GM18505 (cell line): Measurements from ENCODE around the gene CDHR5.

ENCODE experiments used
- ATAC-seq: cut with Tn5 transposase; IDR thresholded peaks from one replicate; pipeline ENCODE4 v1.9.1; 2021; ENCODE audit not compliant: unreplicated experiment
- POLR2A ChIP-seq: IDR thresholded peaks from 4 replicates; pipeline ENCODE4 v1.6.1; 2011; ENCODE audit warnings: borderline replicate concordance; ENCODE audit not compliant: insufficient read depth, insufficient read length; ENCODE audit errors: extremely low read depth

CDHR5 gene

DNA sequence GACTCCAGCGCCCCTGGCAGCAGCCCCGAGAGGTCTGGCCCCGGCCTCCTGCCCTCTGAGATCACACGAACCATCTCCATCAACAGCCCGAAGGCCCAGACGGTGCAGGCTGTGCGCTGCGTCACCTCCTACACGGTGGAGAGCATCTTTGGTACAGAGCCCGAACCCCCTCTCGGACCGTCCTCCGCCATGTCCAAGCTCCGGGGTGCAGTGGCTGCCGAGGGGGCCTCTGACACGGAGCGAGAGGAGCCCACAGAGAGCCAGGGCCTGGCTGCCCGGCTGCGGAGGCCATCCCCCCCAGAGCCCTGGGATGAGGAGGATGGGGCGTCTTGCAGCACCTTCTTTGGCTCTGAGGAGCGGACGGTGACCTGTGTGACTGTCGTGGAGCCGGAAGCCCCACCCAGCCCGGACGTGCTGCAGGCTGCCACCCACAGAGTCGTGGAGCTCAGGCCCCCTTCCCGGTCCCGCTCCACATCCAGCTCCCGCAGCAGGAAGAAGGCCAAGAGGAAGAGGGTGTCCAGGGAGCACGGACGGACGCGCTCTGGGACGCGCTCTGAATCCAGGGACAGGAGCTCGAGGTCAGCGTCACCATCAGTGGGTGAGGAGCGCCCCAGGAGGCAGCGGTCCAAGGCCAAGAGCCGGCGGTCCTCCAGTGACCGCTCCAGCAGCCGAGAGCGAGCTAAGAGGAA is 16.6 kb downstream of the CDHR5 start:
- no peak for TF ChIP-seq POLR2A
- no peak for ATAC-seq

DNA sequence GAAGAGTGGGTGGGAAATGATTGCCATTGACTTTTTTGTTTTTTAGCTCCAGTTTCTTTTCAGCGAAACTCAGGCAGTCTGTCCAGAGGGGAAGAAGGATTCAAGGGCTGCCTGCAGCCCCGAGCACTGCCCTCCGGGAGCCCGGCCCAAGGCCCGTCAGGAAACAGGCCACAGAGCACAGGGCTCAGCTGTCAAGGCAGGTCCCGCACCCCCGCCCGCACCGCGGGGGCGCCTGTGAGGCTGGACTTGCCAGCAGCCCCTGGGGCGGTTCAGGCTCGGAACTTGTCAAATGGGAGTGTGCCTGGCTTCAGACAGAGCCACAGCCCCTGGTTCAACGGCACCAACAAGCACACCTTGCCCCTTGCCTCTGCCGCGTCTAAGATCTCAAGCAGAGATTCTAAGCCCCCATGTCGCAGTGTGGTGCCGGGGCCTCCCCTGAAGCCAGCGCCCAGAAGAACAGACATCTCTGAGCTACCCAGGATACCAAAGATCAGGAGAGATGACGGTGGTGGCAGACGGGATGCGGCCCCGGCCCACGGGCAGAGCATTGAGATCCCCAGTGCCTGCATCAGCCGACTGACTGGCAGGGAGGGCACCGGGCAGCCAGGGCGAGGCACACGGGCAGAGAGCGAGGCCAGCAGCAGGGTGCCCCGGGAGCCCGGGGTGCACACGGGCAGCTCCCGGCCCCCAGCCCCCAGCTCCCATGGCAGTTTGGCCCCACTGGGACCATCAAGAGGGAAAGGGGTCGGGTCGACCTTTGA is 17.6 kb downstream of the CDHR5 start:
- no peak for TF ChIP-seq POLR2A
- ATAC-seq, result no peak

DNA sequence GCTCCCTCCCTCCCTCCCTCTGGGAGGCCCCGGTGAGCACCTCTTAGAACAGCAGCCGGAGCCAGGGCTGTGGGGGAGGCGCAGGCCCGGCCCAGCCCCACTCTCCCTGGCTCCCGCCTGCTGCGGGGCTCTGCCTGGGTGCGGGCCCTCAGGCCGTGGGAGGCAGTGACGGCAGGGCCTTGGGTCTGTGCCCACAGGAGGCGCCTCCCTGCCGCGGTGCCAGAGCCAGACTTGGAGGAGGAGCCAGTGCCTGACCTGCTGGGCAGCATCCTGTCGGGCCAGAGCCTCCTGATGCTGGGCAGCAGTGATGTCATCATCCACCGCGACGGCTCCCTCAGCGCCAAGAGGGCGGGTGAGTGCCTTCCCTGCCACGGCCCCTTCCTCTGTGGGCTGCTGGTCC is 18.5 kb downstream of the CDHR5 start:
- TF ChIP-seq POLR2A, result no peak
- no peak for ATAC-seq

DNA sequence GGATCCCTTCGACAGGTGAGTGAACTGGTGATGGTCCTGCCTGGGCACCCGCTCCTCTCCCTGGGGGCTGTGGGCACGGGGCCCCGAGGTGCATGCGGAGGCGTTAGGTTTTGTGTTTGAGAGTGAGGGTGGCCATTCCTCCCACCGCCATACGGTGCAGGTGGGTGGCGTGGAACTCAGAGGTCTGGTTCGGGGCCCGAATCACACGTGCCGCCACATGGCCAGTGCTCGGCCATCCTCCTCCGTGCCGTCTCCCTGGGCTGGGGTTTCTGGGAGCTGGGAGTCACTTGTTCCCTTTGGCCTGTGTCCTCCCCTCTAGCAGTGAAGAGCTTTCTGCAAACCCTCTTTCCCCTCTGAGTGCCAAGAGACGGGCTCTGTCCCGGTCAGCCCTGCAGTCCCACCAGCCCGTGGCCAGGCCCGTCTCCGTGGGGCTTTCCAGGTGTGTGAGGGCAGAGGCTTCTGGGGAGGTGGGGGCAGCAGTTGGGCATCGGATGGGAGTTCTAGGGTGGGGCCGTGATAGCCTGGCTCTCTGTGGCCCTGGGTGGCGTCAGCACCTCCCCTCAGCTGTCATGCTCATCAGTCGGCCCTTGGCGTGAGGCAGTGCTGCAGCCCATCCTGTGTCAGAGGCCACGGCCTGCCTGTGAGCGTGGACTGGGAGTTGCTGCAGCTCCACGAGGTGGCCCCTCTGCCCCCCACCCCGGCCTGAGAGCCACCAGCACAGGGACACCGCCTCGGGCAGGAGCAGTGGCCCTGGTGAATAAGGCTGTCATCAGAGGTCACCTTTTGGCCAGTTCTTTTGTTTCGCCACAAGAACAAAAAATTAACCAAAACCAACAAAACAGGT is 19.2 kb downstream of the CDHR5 start:
- TF ChIP-seq POLR2A, result no peak
- ATAC-seq, result no peak

DNA sequence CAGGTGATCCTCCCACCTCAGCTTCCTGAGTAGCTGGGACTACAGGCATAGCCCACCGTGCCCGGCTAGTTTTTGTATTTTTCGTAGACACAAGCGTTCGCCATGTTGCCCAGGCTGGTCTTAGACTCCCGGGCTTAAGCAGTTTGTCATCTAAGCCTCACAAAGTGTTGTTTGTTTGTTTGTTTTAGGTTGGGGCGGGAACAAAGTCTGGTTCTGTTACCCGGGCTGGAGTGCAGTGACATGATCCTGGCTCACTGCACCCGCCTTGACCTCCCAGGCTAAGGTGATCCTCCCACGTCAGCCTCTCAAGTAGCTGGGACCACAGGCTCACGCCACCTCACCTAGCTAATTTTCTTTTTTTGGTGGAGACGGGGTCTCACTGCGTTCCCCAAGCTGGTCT is 21.6 kb downstream of the CDHR5 start:
- ATAC-seq, result no peak
- TF ChIP-seq POLR2A, result no peak

DNA sequence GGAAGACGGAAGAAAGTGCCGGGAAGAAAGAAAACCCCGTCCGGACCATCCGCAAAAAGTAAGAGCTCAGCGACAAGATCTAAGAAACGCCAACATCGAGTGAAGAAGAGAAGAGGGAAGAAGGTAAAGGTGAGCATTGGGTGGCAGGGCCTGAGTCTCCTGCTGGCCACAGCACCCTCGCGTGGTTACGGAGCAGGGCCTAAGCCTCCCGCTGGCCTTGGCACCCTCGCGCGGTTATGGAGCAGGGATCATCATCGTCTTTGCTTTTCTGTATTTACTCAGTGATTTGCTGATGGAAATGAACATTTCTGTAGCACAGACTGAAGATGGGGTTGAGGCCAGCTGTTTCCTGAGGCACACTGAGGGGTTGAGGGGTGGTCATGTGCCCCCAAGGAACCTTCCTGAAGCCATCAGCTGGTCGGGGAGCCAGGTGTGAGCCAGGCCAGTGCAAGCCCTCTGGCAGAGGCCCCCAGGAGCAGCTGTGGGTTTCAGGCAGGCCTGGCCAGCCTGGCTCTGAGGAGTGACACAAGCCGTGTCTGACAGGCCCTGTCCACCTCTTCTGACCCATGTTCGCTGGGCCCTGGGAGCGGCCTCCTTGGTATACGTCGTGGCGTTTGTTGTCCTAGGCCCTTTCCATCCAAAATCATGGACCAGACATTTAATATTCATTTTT is 23.0 kb downstream of the CDHR5 start:
- no peak for ATAC-seq
- TF ChIP-seq POLR2A, result no peak

DNA sequence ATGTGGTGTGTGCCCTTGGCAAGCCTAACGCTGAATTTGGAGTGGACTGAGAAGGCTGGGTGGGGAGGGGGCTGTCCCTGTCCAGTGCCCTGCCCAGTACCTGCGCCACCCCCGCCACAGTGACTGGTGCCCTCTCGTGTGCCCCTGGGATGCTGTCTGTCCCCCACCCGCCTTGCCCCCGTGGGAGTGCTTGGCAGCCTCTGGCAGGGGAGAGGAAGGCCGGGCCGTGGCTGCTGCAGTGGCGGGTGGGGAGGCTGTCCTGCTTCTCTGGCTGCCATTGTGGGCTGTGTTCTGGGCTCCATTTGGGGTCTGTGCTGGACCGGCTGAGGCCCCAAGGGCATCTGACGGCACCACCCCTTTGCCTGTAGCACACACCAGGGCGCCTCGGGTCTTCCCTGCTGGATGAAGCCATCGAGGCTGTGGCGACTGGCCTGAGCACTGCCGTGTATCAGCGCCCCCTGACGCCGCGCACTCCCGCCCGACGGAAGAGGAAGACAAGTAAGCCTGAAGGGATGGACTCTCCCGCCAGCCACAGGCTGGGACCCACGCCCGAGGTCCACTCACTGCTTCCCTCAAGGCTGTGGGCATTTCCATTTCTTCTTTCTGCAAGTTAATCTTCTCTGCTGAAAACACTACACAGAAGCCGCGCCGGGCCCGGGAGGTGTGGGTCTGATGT is 26.6 kb downstream of the CDHR5 start:
- no peak for ATAC-seq
- no peak for TF ChIP-seq POLR2A

DNA sequence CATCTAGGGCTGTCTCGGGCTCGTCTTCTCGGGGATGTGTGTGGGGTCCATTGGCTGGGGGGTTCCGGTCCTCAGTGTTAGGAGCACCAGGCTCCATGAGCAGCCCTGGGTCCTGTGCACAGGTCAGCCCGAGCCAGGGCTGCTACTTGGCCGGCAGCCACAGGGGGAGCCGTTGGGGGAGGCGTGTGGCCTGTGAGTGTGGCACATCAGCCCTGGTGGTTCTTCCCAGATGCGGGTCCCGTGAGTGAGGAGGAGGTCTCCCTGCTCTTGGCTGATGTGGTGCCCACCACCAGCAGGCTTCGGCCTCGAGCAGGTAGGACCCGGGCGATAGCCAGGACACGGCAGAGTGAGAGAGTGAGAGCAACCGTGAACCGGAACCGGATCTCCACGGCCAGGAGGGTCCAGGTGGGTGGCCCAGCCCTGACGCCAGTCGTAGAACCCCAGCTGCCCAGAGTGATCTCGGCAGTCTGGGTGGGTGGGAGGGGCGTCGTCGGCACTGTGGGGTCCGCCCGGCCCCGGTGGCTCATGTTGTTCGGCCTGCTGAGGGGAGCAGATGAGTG is 27.5 kb downstream of the CDHR5 start:
- no peak for ATAC-seq
- TF ChIP-seq POLR2A, result no peak

DNA sequence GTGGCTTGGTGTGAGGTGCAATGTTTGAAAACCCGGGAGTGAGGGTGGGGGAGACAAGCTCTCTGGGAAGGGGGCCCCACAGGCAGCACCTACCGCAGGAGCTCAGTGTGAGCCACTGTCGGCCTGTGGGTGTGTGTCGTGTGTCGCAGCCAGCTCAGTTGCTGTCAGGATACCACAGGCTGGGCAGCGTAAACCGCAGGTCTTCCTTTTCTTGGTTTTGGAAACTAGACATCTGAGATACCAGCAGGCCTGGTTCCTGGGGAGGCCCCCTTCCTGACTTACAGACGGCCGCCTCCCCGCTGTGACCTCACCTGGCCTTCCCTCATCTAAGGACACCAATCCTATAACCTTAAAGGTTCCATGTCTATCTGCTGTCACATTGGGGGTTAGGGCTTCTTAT is 28.4 kb downstream of the CDHR5 start:
- no peak for TF ChIP-seq POLR2A
- ATAC-seq, result no peak

DNA sequence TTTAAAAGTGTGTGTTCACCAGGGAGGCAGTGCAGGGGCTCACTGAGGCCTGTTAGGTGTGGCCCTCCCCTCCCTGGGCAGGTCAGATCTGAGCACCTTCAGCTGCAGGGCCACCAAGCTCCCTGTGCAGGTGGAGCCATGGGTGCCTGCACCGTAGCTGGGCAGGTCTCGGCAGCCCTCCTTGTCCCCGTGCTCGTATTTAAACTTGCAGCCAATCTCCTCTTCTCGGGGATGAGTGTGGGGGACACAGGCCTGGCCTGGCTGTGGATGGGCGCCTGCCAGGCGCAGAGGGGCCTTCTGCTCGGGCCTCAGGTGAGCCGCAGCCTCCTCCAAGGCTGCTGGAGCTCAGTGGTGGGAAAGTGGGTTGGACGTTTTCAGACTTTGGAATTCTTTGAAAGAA is 29.4 kb downstream of the CDHR5 start:
- TF ChIP-seq POLR2A, result no peak
- ATAC-seq, result no peak

DNA sequence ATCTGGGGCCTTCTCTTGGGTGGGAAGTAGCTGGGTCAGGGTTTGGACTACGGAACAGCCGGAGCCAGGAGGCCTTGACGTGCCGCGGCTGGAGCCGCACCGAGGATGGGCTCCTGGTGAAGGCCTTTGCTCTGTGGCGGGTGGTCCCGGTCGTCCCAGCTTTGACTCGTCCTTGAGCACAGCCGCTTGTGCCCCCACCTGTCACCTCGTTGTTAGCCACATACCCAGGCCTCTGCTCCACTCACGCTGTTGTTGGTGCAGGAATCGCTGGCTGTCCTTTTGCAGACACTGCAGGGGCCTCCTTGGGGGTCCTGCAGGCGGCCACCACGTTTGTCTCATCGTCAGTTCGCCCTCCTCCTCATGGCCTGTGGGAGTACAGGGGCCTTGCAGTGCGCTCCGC is 31.4 kb downstream of the CDHR5 start:
- no peak for TF ChIP-seq POLR2A
- ATAC-seq, result no peak

DNA sequence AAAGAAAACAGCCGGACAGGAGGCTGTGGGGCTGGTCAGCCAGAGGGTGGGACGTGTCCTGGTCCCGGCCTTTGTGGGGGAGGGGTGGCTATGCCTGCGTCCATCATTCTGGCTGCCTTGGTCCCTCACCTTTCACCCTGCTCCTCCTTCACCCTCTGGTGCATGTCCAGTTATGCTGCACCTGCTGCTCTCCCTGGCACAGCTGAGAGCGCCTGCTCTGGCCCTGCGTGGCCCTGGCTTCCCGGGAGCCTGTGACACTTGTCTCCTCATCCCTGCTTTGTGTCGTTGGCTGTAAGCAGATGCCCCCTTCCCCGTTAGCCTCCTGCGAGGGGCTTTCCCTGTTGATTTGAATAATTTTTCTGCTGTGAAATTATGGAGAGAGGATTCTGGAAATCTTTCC is 31.8 kb downstream of the CDHR5 start:
- no peak for ATAC-seq
- no peak for TF ChIP-seq POLR2A
